KMS-11 (cell line): ENCODE data around the gene PRPF31.
"Not testable (repeated sequence)": the region's sequence is repeated elsewhere in the genome, so short reads cannot be mapped to it uniquely, and the experiment has no call there.

ENCODE experiments used
- H2AFZ ChIP-seq: fragments of 200-600 bp; sonication (generic); 2 replicates; pipeline ENCODE4 v1.6.1; 2016; ENCODE audit warnings: antibody characterized with exemption, mixed run types, low read depth
- H3K27ac ChIP-seq: fragments of 200-600 bp; sonication (generic); 2 replicates; pipeline ENCODE4 v1.6.1; 2016; ENCODE audit warnings: mild to moderate bottlenecking, mixed run types
- H3K27me3 ChIP-seq: fragments of 200-600 bp; sonication (generic); 2 replicates; pipeline ENCODE4 v1.6.1; 2017; ENCODE audit warnings: mild to moderate bottlenecking, low read depth, mixed run types, moderate library complexity; ENCODE audit not compliant: insufficient read depth
- H3K36me3 ChIP-seq: fragments of 200-600 bp; sonication (generic); 2 replicates; pipeline ENCODE4 v1.6.1; 2017; ENCODE audit warnings: mild to moderate bottlenecking, mixed run types; ENCODE audit not compliant: insufficient read depth
- H3K4me1 ChIP-seq: fragments of 200-600 bp; sonication (generic); 2 replicates; pipeline ENCODE4 v1.6.1; 2016; ENCODE audit warnings: mild to moderate bottlenecking, low read depth, mixed run types; ENCODE audit not compliant: poor library complexity, severe bottlenecking
- H3K4me2 ChIP-seq: fragments of 200-600 bp; sonication (generic); 2 replicates; pipeline ENCODE4 v1.7.0; 2016; ENCODE audit warnings: mild to moderate bottlenecking, mixed run types
- H3K4me3 ChIP-seq: fragments of 200-600 bp; sonication (generic); IDR thresholded peaks from 2 replicates; pipeline ENCODE4 v1.6.1; 2017; ENCODE audit warnings: low read depth, low read length, mixed read lengths; ENCODE audit not compliant: insufficient read depth
- H3K79me2 ChIP-seq: fragments of 200-600 bp; sonication (generic); 2 replicates; pipeline ENCODE4 v1.6.1; 2016; ENCODE audit warnings: low read depth, mixed run types; ENCODE audit not compliant: insufficient read depth
- H3K9ac ChIP-seq: fragments of 200-600 bp; sonication (generic); 2 replicates; pipeline ENCODE4 v1.6.1; 2016; ENCODE audit warnings: mild to moderate bottlenecking, mixed run types
- H4K20me1 ChIP-seq: fragments of 200-600 bp; sonication (generic); 2 replicates; pipeline ENCODE4 v1.6.1; 2016; ENCODE audit warnings: mild to moderate bottlenecking, mixed run types; ENCODE audit not compliant: insufficient read depth
- TF ChIP-seq, protein P1 (sequence below): fragments of 200-600 bp; sonication (generic); conservative IDR thresholded peaks from 2 replicates; pipeline ENCODE4 v1.6.1; 2017; ENCODE audit warnings: low read depth, mild to moderate bottlenecking, antibody characterized with exemption, low read length, moderate library complexity, mixed read lengths

Gene PRPF31

DNA sequence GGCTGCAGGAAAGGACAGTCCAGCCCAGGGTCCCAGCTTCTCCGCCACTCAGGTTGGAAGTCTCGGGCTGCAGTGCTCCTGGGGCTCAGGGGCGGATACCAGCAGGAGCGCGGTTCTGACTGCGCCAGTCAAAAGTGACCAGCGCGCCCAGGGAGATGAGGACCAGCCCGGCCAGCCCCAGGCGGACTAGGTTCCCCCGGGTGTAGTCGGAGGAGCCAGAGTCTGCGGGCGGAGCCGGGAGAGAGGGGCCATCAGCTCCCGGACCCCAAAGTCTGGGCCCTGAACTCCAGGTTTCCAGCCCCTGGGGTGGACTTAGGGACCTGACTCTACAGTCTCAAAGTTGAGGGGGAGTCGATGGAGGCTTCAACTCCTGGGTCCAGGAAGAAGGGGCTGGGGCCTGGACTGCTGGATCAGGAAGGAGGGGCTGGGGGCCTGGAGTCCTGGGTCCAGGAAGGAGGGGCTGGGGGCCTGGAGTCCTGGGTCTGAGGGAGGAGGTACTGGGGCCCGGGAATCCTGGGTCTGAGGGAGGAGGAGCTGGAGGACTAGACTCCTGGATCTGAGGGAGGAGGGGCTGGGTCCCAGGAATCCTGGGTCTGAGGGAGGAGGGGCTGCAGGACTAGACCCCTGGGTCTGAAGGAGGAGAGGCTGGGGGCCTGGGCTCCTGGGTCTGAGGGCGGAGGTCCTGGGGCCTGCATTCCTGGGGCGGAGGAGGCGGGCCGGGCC lies 20.3 kb upstream of the PRPF31 start:
- H3K27ac ChIP-seq, result no peak overlapping the region
- H3K4me3 ChIP-seq, result no peak overlapping the region
- no peak overlapping the region for H3K4me2 ChIP-seq
- H3K79me2 ChIP-seq, result no peaks in the 10 kb centered on the region
- no peak overlapping the region for H3K9ac ChIP-seq
- H3K27me3 ChIP-seq, result peaks cover 4% of the 10 kb centered on the region; the same call in 1 of the 2 replicates
- no peaks in the 10 kb centered on the region for H3K4me1 ChIP-seq
- no peaks in the 10 kb centered on the region for H3K36me3 ChIP-seq
- H2AFZ ChIP-seq, result no peak overlapping the region
- no peaks in the 10 kb centered on the region for H4K20me1 ChIP-seq
- TF ChIP-seq, protein P1, sequence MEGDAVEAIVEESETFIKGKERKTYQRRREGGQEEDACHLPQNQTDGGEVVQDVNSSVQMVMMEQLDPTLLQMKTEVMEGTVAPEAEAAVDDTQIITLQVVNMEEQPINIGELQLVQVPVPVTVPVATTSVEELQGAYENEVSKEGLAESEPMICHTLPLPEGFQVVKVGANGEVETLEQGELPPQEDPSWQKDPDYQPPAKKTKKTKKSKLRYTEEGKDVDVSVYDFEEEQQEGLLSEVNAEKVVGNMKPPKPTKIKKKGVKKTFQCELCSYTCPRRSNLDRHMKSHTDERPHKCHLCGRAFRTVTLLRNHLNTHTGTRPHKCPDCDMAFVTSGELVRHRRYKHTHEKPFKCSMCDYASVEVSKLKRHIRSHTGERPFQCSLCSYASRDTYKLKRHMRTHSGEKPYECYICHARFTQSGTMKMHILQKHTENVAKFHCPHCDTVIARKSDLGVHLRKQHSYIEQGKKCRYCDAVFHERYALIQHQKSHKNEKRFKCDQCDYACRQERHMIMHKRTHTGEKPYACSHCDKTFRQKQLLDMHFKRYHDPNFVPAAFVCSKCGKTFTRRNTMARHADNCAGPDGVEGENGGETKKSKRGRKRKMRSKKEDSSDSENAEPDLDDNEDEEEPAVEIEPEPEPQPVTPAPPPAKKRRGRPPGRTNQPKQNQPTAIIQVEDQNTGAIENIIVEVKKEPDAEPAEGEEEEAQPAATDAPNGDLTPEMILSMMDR, result no peak

DNA sequence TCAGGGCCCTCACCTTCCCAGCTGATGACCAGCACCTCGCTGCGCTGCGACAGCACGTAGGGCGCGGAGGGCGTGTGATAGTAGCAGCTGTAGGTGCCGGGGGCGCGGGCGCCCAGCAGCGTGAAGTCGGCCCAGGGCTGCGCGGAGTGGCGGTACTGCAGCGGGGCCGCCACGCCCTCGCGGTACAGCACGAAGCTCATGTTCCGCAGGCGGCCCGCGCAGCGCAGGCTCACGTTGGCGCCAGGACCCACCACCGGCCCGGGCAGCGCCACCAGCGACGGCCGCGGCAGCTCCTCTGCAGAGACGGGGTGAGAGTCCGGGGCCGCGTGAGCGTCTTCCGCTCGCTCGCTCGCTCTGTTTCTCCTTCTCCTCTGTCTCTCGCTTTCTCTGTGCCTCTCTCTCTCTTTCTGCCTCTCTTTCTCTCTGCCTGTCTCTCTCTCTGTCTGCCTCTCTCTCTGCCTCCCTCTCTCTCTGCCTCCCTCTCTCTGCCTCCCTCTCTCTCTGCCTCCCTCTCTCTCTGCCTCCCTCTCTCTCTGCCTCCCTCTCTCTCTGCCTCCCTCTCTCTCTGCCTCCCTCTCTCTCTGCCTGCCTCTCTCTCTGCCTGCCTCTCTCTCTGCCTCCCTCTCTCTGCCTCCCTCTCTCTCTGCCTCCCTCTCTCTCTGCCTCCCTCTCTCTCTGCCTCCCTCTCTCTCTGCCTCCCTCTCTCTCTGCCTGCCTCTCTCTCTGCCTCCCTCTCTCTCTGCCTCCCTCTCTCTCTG lies 19.5 kb upstream of the PRPF31 start:
- H3K27ac ChIP-seq, H3K36me3 ChIP-seq, H3K4me2 ChIP-seq, H3K4me1 ChIP-seq, H3K27me3 ChIP-seq, H3K9ac ChIP-seq, H4K20me1 ChIP-seq, H3K79me2 ChIP-seq, H3K4me3 ChIP-seq: not testable (repeated sequence)
- H2AFZ ChIP-seq, result peak overlapping the region; percentile 71; the same call in 1 of the 2 replicates

DNA sequence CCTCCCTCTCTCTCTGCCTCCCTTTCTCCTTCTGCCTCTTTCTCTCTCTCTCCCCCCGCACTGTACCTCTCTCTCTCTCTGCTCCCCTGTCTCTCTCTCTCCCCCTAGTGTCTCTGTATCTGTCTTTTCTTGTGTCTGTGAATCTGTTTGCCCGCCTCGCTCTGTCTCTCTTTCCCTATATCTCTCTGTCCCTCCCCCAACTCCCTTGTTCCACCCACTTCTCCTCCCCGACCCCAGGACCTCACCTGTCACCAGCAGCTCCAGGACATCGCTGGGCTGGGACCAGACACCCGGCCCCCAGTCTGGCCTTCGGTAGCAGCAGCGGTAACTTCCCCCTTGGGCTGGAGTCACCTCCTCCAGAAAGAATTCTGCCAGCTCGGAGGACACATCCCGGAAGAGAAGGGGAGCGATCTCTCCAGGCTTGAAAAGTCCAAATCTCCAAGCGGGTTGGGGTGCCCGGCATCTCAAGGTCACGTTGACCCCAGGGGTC lies 18.9 kb upstream of the PRPF31 start:
- H3K27ac ChIP-seq, result no peak overlapping the region
- H3K4me1 ChIP-seq, result no peaks in the 10 kb centered on the region
- peak overlapping the region; percentile 42; the same call in 1 of the 2 replicates for H3K4me2 ChIP-seq
- peak overlapping the region; percentile 71; the same call in 1 of the 2 replicates for H2AFZ ChIP-seq
- H3K79me2 ChIP-seq, result no peaks in the 10 kb centered on the region
- peaks cover 4% of the 10 kb centered on the region; the same call in 1 of the 2 replicates for H3K27me3 ChIP-seq
- TF ChIP-seq, protein P1, result no peak
- no peak overlapping the region for H3K4me3 ChIP-seq
- no peaks in the 10 kb centered on the region for H4K20me1 ChIP-seq
- no peak overlapping the region for H3K9ac ChIP-seq
- no peaks in the 10 kb centered on the region for H3K36me3 ChIP-seq

DNA sequence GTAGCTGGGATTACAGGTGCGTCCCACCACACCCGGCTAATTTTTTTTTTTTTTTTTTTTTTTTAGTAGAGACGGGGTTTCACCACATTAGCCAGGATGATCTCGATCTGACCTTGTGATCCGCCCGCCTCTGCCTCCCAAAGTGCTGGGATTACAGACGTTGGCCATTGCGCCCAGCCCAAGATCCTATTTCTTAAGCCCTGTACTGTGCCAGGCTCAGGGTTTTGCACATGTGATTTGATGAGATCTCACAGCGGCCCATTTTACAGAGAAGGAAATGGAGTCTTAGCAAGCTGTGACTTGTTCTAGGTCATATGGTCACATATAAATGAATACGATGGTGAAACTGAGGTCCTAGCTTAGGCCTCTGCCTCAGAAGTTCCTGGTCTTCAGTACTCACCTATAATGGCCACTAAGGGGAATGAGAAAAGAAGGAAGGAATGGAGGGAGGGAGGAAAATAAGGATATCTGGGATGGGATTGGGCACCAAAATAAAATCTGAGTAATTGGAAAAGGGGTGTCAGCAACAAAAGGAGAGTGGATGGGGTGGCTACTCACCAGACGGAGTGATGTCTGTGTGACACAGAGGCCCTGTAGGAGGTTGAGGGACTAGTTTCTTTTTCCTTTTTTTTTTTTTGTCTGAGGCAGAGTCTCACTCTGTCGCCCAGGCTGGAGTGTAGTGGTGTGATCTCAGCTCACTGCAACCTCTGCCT lies 16.2 kb upstream of the PRPF31 start:
- H4K20me1 ChIP-seq, result no peaks in the 10 kb centered on the region
- H3K4me1 ChIP-seq, result peaks cover 12% of the 10 kb centered on the region
- H3K79me2 ChIP-seq, result peaks cover 13% of the 10 kb centered on the region
- no peak overlapping the region for H3K4me2 ChIP-seq
- no peak overlapping the region for H2AFZ ChIP-seq
- H3K27ac ChIP-seq, result no peak overlapping the region
- no peaks in the 10 kb centered on the region for H3K36me3 ChIP-seq
- 0 out of 2 replicates have a peak, but pooled peaks cover 4% of the 10 kb centered on the region for H3K27me3 ChIP-seq
- H3K4me3 ChIP-seq, result no peak overlapping the region
- H3K9ac ChIP-seq, result no peak overlapping the region
- TF ChIP-seq, protein P1, result no peak

DNA sequence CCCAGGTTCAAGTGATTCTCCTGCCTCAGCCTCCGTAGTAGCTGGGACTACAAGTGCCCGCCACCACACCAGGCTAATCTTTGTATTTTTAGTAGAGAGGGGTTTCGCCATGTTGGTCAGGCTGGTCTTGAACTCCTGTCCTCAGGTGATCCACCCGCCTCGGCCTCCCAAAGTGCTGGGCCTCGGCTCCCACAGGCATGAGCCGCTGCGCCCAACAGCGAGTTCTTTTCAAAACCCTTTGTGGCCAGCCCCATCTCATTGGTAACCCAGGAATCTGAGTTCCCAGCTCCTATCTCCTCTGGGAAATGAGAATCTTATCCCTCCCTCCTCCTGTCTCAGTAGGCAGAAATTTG lies 15.7 kb upstream of the PRPF31 start:
- H3K27ac ChIP-seq, result not testable (repeated sequence)
- H3K4me1 ChIP-seq, result peaks cover 17% of the 10 kb centered on the region

More for the DNA sequence above, 15.7 kb upstream of the PRPF31 start:
- peaks cover 19% of the 10 kb centered on the region for H3K79me2 ChIP-seq
- not testable (repeated sequence) for H3K36me3 ChIP-seq, H3K27me3 ChIP-seq, H4K20me1 ChIP-seq, H2AFZ ChIP-seq, H3K4me3 ChIP-seq, H3K9ac ChIP-seq, H3K4me2 ChIP-seq
